ENCODE measurements around the gene PML. TPM values are rescaled to one million over a fixed set of nuclear protein-coding genes. Genes with fewer than 3 reads are reported as not detected.

The PML gene
- total and polyA plus RNA-seq, 9 of the 15 experiments (the other 6 are each of a cell fraction or from before 2014, with no cell fraction given) = 5.0 to 50.7 (median 10.1) TPM

- in situ Hi-C loops (cut with MboI) = no loop called here
- Histone ChIP-seq H3K9ac (ENCODE audit: insufficient read depth in 1 of 2, low read depth in 2 of 2, low read length in 2 of 2) (no peak overlapping the region), H4K20me1 (replicated peaks; ENCODE audit: control insufficient read depth, insufficient read depth, low read length) (peaks cover 32% of the 10 kb centered on the region), H3K27me3 (ENCODE audit: control insufficient read depth in 2 of 2, insufficient read depth in 2 of 2, low read length in 2 of 2) (peaks cover 0 to 29% of the 10 kb centered on the region in 2 experiments; a peak in 3 of 5 replicates), H3K9me3 (replicated peaks; ENCODE audit: control insufficient read depth, insufficient read depth, low read depth, low read length) (no peaks in the 10 kb centered on the region), H3K4me1 (replicated peaks in 1 of 2; ENCODE audit: control insufficient read depth in 2 of 2, insufficient read depth in 2 of 2, low read length in 2 of 2) (peaks cover 0 to 16% of the 10 kb centered on the region in 2 experiments; a peak in 3 of 5 replicates), H3K79me2 (ENCODE audit: control insufficient read depth, insufficient read depth, low read length) (no peaks in the 10 kb centered on the region), H3K9me1 (ENCODE audit: control insufficient read depth, insufficient read depth, low read length) (no peaks in the 10 kb centered on the region), H3K4me2 (ENCODE audit: insufficient read depth, low read length) (no peak overlapping the region), H3K4me3 (no peak overlapping the region), H2AFZ (ENCODE audit: low read depth, low read length) (no peak overlapping the region), H3K27ac (ENCODE audit: extremely low read depth, low read depth, low read length) (no peak overlapping the region), H3K36me3 (ENCODE audit: control insufficient read depth, insufficient read depth, low read length) (peaks cover 8% of the 10 kb centered on the region; the same call in 1 of the 3 replicates)
- peak in 1 of 4 experiments; percentile 2 for DNase-seq (ENCODE audit: extremely low read depth in 1 of 4, low spot score in 3 of 4)
- no peak for FAIRE-seq
- no peak for ATAC-seq
- 13% methylated on average over 10 of the region's 10 CpGs for WGBS (ENCODE audit: insufficient coverage, low coverage, missing lambda C conversion rate)
- BruUV-seq (replicated peaks) = no TSS peak
- intact Hi-C loops (cut with micrococcal nuclease) = no loop called here
- ChIA-PET POLR2A (interaction anchor here (0.6 to 1.3 kb wide), 2 partner anchors 11 to 158 kb away, joined by 4 read pairs; no protein-coding TSS in a partner anchor), CTCF (ENCODE audit: low intra/inter-chr PET ratio) (no interaction called here)
- TF ChIP-seq UBTF (IDR thresholded peaks at IDR 0.05; ENCODE audit: borderline replicate concordance in 1 of 2, low read depth in 2 of 2, low read length in 2 of 2) (no peak), ID3 (CRISPR knock-in tag; IDR thresholded peaks at IDR 0.05) (no peak), ID3 (tag; IDR thresholded peaks at IDR 0.05) (no peak), CC2D1A (IDR thresholded peaks at IDR 0.05) (no peak), ZNF232 (CRISPR knock-in tag; IDR thresholded peaks at IDR 0.05) (no peak), RNF219 (CRISPR knock-in tag; IDR thresholded peaks at IDR 0.05) (no peak), USF2 (CRISPR knock-in tag; IDR thresholded peaks at IDR 0.05) (no peak), ZNF511 (CRISPR knock-in tag; IDR thresholded peaks at IDR 0.05) (no peak), MCM7 (IDR thresholded peaks at IDR 0.05) (no peak), RNF2 (IDR thresholded peaks at IDR 0.05) (no peak), GTF3C2 (IDR thresholded peaks at IDR 0.05; ENCODE audit: borderline replicate concordance, extremely low read depth, insufficient read length) (no peak), MXD1 (CRISPR knock-in tag; IDR thresholded peaks at IDR 0.05; ENCODE audit: borderline replicate concordance, poor library complexity, severe bottlenecking) (no peak)
Observed at GRCh38 chr15:74041311-74041756, 46.8 kb downstream of the PML start.

All from K562 (cell line).